Gastrocnemius medialis (tissue), 4 donors: ENCODE data around the gene PLCG2.

ENCODE experiments used
- POLR2A ChIP-seq, 2 donors: fragments of 450-650 bp; IDR thresholded peaks; one replicate each; pipeline ENCODE4 v1.6.1; 2017; ENCODE audit warnings: antibody characterized with exemption in 2 of 2, mild to moderate bottlenecking in 2 of 2, moderate library complexity in 2 of 2
- TF ChIP-seq, protein P1 (sequence below), 5 experiments: fragments of 450-650 bp in 3 of 5; fragments of 200-600 bp in 2 of 5; sonication (generic) in 2 of 5; IDR thresholded peaks in 4 of 5; conservative IDR thresholded peaks in 1 of 5; 1 replicate in 4 of 5; 2 replicates in 1 of 5; pipeline ENCODE4 v1.5.1; 2016 to 2019; ENCODE audit warnings: antibody characterized with exemption in 5 of 5, mild to moderate bottlenecking in 3 of 5, moderate library complexity in 3 of 5

- TF ChIP-seq, protein P1, sequence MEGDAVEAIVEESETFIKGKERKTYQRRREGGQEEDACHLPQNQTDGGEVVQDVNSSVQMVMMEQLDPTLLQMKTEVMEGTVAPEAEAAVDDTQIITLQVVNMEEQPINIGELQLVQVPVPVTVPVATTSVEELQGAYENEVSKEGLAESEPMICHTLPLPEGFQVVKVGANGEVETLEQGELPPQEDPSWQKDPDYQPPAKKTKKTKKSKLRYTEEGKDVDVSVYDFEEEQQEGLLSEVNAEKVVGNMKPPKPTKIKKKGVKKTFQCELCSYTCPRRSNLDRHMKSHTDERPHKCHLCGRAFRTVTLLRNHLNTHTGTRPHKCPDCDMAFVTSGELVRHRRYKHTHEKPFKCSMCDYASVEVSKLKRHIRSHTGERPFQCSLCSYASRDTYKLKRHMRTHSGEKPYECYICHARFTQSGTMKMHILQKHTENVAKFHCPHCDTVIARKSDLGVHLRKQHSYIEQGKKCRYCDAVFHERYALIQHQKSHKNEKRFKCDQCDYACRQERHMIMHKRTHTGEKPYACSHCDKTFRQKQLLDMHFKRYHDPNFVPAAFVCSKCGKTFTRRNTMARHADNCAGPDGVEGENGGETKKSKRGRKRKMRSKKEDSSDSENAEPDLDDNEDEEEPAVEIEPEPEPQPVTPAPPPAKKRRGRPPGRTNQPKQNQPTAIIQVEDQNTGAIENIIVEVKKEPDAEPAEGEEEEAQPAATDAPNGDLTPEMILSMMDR (IDR thresholded peaks at IDR 0.05 in 4 of 5, conservative IDR thresholded peaks at IDR 0.05 in 1 of 5): no peak
- no peak for TF ChIP-seq POLR2A (IDR thresholded peaks at IDR 0.05)
These were observed 16.9 kb downstream of the PLCG2 start for GRCh38 chr16:81796035-81796434.
